Measurements from ENCODE around the gene LSAMP. TPM values are rescaled to one million over a fixed set of nuclear protein-coding genes. Genes with fewer than 3 reads are reported as not detected.

Gene LSAMP
- total RNA-seq, 4 donors from 2014 or later: 1.1 to 3.5 (median 2.0) TPM

DNA sequence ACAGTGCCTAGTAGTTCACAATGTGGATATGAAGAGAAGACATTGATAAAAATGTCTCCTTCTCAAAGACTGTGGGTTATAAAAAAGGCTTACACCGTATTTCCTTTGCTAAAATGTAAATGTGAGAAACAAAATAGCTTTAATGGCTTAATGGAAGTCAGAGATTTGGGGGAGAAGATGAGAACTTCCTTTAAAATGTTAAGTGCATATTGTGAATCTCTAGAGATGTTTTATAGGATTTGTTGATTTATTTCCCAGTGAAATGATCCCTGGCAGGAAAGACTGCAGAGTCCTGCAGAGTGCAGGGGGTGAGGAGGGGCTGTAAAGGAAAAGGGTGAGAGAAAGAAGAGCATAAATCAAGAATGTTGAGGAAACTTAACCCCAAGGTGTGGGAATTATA is 516.9 kb downstream of the LSAMP start:
- WGBS, 2 donors: 64 to 78% methylated on average over 1 of the region's 1 CpG
- TF ChIP-seq, protein P1, sequence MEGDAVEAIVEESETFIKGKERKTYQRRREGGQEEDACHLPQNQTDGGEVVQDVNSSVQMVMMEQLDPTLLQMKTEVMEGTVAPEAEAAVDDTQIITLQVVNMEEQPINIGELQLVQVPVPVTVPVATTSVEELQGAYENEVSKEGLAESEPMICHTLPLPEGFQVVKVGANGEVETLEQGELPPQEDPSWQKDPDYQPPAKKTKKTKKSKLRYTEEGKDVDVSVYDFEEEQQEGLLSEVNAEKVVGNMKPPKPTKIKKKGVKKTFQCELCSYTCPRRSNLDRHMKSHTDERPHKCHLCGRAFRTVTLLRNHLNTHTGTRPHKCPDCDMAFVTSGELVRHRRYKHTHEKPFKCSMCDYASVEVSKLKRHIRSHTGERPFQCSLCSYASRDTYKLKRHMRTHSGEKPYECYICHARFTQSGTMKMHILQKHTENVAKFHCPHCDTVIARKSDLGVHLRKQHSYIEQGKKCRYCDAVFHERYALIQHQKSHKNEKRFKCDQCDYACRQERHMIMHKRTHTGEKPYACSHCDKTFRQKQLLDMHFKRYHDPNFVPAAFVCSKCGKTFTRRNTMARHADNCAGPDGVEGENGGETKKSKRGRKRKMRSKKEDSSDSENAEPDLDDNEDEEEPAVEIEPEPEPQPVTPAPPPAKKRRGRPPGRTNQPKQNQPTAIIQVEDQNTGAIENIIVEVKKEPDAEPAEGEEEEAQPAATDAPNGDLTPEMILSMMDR (IDR thresholded peaks at IDR 0.05): no peak
- TF ChIP-seq POLR2A (IDR thresholded peaks at IDR 0.05): no peak
- intact Hi-C loops (cut with DNase I; ENCODE audit: low total_unique reads): no loop called here
- DNase-seq (ENCODE audit: low spot score in 2 of 2): no peak
- H3K4me3 ChIP-seq (ENCODE audit: low read depth, poor library complexity, severe bottlenecking): no peak overlapping the region

DNA sequence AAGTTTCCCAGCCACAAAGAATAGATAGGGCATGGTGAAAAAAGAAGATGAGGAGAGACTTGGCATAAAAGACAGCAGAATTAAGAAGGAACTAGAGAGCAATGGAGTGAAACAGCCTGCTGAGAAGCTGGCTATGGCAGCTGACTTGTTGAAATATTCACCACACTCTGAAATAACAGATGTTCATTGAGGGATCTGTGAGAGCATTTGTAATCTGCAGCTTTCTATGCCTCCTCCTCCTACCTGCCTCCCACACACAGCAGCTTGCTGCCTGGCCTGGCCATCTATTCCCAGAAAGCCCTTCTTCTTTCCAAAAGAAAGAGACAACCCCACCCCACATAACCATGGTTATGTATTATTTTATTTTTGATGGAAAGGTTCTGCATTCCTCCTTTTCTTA is 518.1 kb downstream of the LSAMP start:
- DNase-seq (ENCODE audit: low spot score in 2 of 2): no peak
- H3K4me3 ChIP-seq (ENCODE audit: low read depth, poor library complexity, severe bottlenecking): no peak overlapping the region
- no peak for TF ChIP-seq POLR2A (IDR thresholded peaks at IDR 0.05)
- TF ChIP-seq, protein P1 (IDR thresholded peaks at IDR 0.05): no peak
- intact Hi-C loops (cut with DNase I; ENCODE audit: low total_unique reads): no loop called here

DNA sequence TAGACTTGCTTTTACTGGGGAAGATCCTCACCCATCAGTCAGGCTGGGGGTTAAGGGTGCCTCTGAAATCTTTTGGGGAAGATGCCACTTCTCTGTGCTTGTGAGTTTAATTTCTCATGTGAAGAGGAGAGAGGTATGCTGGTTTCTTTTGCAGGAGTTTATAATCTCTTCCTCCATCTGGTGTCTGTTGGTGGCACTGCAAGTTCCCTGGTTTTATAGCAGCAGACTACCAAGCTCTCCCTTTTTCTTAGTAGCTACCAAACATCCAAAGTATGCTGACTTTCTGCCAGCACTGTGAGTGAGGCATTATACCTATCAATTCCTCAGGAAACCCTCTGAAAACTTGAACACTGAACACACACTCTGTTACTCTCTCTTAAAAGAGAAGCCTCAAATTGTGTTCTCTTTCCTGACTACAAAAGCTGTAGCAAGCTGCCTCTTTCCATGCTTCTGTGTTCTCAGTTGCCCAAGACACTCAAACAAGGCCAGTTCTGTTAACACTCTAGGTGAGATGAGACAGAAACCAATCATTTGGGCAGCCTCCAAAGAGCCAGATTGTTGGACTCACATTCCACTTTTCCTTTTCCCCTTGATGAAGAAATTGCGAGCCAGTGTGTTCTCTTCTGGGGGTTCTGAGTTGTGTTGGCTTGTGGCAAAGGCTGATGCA is 522.5 kb downstream of the LSAMP start:
- intact Hi-C loops (cut with DNase I; ENCODE audit: low total_unique reads): no loop called here
- TF ChIP-seq POLR2A (IDR thresholded peaks at IDR 0.05): no peak
- TF ChIP-seq, protein P1 (IDR thresholded peaks at IDR 0.05): no peak
- no peak for DNase-seq (ENCODE audit: low spot score in 2 of 2)
- no peak overlapping the region for H3K4me3 ChIP-seq (ENCODE audit: low read depth, poor library complexity, severe bottlenecking)
- 87 to 96% methylated on average over 1 of the region's 1 CpG for WGBS, 2 donors

DNA sequence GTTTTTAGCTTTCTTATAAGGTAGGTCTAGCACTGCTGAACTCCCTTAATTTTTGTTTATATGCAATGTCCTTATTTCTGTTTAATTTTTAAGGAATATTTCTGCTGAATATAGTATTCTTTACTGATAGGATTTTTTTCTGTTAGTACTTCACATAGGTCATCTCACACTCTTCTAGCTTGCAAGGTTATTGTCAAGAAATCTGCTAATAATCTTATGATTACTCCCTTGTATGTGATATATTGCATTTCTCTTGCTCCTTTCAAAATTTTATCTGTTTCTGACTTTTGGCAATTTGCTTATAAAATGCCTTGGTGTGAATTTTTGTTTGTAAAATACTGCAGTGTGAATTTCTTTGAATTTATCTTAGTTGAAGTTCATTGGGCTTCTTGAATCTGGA is 523.6 kb downstream of the LSAMP start:
- no peak overlapping the region for H3K4me3 ChIP-seq (ENCODE audit: low read depth, poor library complexity, severe bottlenecking)
- DNase-seq (ENCODE audit: low spot score in 2 of 2): no peak
- no peak for TF ChIP-seq POLR2A (IDR thresholded peaks at IDR 0.05)
- TF ChIP-seq, protein P1 (IDR thresholded peaks at IDR 0.05): no peak
- intact Hi-C loops (cut with DNase I; ENCODE audit: low total_unique reads): no loop called here

DNA sequence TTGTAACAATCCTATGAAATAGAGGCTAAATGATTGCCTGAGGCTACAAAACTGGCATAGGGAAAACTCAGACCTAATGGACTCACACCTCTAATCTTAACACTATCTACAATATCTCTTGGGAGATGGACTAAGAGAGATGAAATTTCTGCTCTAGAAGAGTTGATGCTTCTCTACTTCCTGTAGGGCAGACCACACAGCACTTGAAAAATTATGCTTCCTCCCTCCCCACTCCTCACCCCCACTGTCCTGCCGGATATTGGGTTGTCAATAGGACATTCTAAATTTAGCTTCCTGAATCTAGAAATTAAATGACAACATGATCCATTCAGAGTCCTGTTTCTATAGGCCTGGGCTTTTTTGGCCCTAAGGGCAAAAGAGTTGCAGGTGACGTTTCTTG is 526.4 kb downstream of the LSAMP start:
- intact Hi-C loops (cut with DNase I; ENCODE audit: low total_unique reads): no loop called here
- WGBS, 2 donors: 32 to 50% methylated on average over 2 of the region's 2 CpGs
- TF ChIP-seq, protein P1 (IDR thresholded peaks at IDR 0.05): no peak
- TF ChIP-seq POLR2A (IDR thresholded peaks at IDR 0.05): no peak
- no peak overlapping the region for H3K4me3 ChIP-seq (ENCODE audit: low read depth, poor library complexity, severe bottlenecking)
- DNase-seq (ENCODE audit: low spot score in 2 of 2): no peak

DNA sequence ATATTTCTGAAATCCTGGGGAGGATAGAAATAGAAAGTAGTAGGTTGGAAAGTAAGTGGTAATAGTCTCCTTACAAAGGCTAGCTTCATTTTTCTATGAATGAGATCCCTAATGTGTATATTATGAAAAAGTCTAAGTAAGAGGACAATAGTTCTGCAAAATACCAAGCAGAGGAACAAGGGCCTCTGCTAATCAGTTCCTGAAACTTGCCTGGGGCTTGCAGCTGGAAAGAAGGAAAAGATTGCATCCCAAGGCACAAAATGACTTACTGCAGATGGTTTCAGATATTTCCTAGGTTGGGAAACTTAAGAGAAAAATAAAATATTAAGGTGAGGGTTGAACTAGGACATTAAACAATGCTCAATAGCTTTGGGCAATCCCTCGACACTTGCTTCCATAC is 528.4 kb downstream of the LSAMP start:
- TF ChIP-seq POLR2A (IDR thresholded peaks at IDR 0.05): no peak
- TF ChIP-seq, protein P1 (IDR thresholded peaks at IDR 0.05): no peak
- intact Hi-C loops (cut with DNase I; ENCODE audit: low total_unique reads): no loop called here
- no peak for DNase-seq (ENCODE audit: low spot score in 2 of 2)
- H3K4me3 ChIP-seq (ENCODE audit: low read depth, poor library complexity, severe bottlenecking): no peak overlapping the region
- WGBS, 2 donors: 83 to 94% methylated on average over 1 of the region's 1 CpG

Data from lower leg skin (tissue), 4 donors.